GM12878 (cell line): ENCODE data around the gene TTYH1. TPM values are rescaled to one million over a fixed set of nuclear protein-coding genes. Genes with fewer than 3 reads are reported as not detected.

ENCODE experiments used
- ATAC-seq: fragments of 200-7000 bp; cut with Tn5 transposase; 3 replicates; pipeline ENCODE4 v1.9.1; 2020; ENCODE audit warnings: mild to moderate bottlenecking, moderate library complexity
- BruUV-seq: library from RNA; stranded (reverse); fragments of 400-500 nt; replicated peaks from 2 replicates; lab custom pipeline; 2021; lab: Mats Ljungman, UMichigan
- CTCF ChIA-PET: fragments of 300-600 bp; sonication (Branson Sonifier 250); formaldehyde crosslinking; extraction: SDS; loops from one replicate; lab custom pipeline; 2021; ENCODE audit warnings: inconsistent platforms; lab: Yijun Ruan, JAX
- POLR2A ChIA-PET: fragments of 350-600 bp; formaldehyde crosslinking; extraction: SDS; loops from one replicate; lab custom pipeline; 2021; ENCODE audit warnings: inconsistent platforms; lab: Charles Lee
- RAD21 ChIA-PET: fragments of 300-600 bp; sonication (Branson Sonifier 250); formaldehyde crosslinking; loops from one replicate; lab custom pipeline; 2023; ENCODE audit warnings: antibody characterized with exemption; ENCODE audit not compliant: unreplicated experiment; lab: Charles Lee
- SMC1A ChIA-PET: fragments of 300-600 bp; sonication (Branson Sonifier 250); formaldehyde crosslinking; loops from one replicate; lab custom pipeline; 2023; ENCODE audit not compliant: unreplicated experiment, uncharacterized antibody; lab: Charles Lee
- DNase-seq: peaks from one replicate; pipeline ENCODE4 v3.0.0-alpha.2; 2011; ENCODE audit warnings: low read depth, low spot score
- FAIRE-seq: peaks from 3 replicates; lab custom pipeline; 2011; peaks lifted over from hg19 to GRCh38; lab: Jason Lieb, UNC
- H2AFZ ChIP-seq: 2 replicates; pipeline ENCODE4 v1.6.0; 2011; ENCODE audit warnings: low read depth, low read length, control low read depth; ENCODE audit not compliant: control insufficient read depth
- H3K27ac ChIP-seq: 2 replicates; pipeline ENCODE4 v1.5.1; 2011; ENCODE audit warnings: control low read depth; ENCODE audit not compliant: control insufficient read depth, insufficient read depth
- H3K27me3 ChIP-seq, 2 experiments: replicated peaks in 1 of 2; 2 replicates each; pipeline versions ENCODE4 v1.6.0 to v1.6.1; 2011; ENCODE audit warnings: low read length in 1 of 2; ENCODE audit not compliant: control insufficient read depth in 2 of 2, insufficient read depth in 2 of 2
- H3K36me3 ChIP-seq, 2 experiments: 2 replicates each; pipeline ENCODE4 v1.5.1; 2011; ENCODE audit warnings: low read length in 1 of 2; ENCODE audit not compliant: control insufficient read depth in 2 of 2, insufficient read depth in 2 of 2
- H3K4me1 ChIP-seq: 2 replicates; pipeline ENCODE4 v1.6.1; 2011; ENCODE audit warnings: mild to moderate bottlenecking, low read length, moderate library complexity, mixed read lengths; ENCODE audit not compliant: control insufficient read depth, insufficient read depth
- H3K4me2 ChIP-seq: 2 replicates; pipeline ENCODE4 v1.6.0; 2011; ENCODE audit warnings: control low read depth; ENCODE audit not compliant: control insufficient read depth, insufficient read depth
- H3K4me3 ChIP-seq: fragments of 200-600 bp; sonication (generic); 2 replicates; pipeline ENCODE4 v1.5.1; 2016
- H3K79me2 ChIP-seq: 2 replicates; pipeline ENCODE4 v1.6.0; 2011; ENCODE audit warnings: low read length; ENCODE audit not compliant: control insufficient read depth, insufficient read depth
- H3K9ac ChIP-seq: 2 replicates; pipeline ENCODE4 v1.8.0; 2011; ENCODE audit warnings: low read length, control low read depth, mixed read lengths; ENCODE audit not compliant: control insufficient read depth, insufficient read depth
- H3K9me3 ChIP-seq: replicated peaks from 3 replicates; pipeline ENCODE4 v1.5.1; 2011; ENCODE audit warnings: mild to moderate bottlenecking, low read length; ENCODE audit not compliant: control insufficient read depth, insufficient read depth
- H4K20me1 ChIP-seq: 2 replicates; pipeline ENCODE4 v1.6.0; 2011; ENCODE audit not compliant: control insufficient read depth, insufficient read depth
- BACH1 ChIP-seq: fragments of 450-650 bp; IDR thresholded peaks from 2 replicates; pipeline ENCODE4 v1.6.1; 2017; ENCODE audit warnings: mild to moderate bottlenecking, borderline replicate concordance
- CTCF ChIP-seq, 3 experiments: IDR thresholded peaks in 2 of 3; conservative IDR thresholded peaks in 1 of 3; 2 replicates each; pipeline ENCODE4 v1.5.1; 2011; ENCODE audit warnings: low read depth in 3 of 3, low read length in 3 of 3, mild to moderate bottlenecking in 3 of 3, control low read depth in 2 of 3, moderate library complexity in 2 of 3, inconsistent platforms in 1 of 3, mixed read lengths in 1 of 3; ENCODE audit not compliant: control insufficient read depth in 2 of 3, insufficient read depth in 1 of 3; ENCODE audit errors: extremely low read depth in 1 of 3
- IRF3 ChIP-seq: fragments of 450-650 bp; IDR thresholded peaks from 2 replicates; pipeline ENCODE4 v1.6.1; 2014; ENCODE audit warnings: mild to moderate bottlenecking
- IRF4 ChIP-seq: IDR thresholded peaks from 2 replicates; pipeline ENCODE4 v1.6.1; 2011; ENCODE audit warnings: low read depth, low read length
- PKNOX1 ChIP-seq: fragments of 450-650 bp; IDR thresholded peaks from 2 replicates; pipeline ENCODE4 v1.6.1; 2016; ENCODE audit warnings: mild to moderate bottlenecking
- RAD21 ChIP-seq: IDR thresholded peaks from 2 replicates; pipeline ENCODE4 v1.6.1; 2011; ENCODE audit warnings: mild to moderate bottlenecking, low read depth, low read length, moderate library complexity; ENCODE audit not compliant: insufficient read depth
- SMARCA5 ChIP-seq: fragments of 450-650 bp; IDR thresholded peaks from 2 replicates; pipeline ENCODE4 v1.6.1; 2017; ENCODE audit warnings: mild to moderate bottlenecking
- SMC3 ChIP-seq: IDR thresholded peaks from 2 replicates; pipeline ENCODE4 v1.6.1; 2011; ENCODE audit warnings: low read length, improper control_type of control experiment, borderline replicate concordance
- SUPT20H ChIP-seq: IDR thresholded peaks from 2 replicates; pipeline ENCODE4 v1.6.1; 2011; ENCODE audit warnings: low read depth, mild to moderate bottlenecking, low read length, moderate library complexity, borderline replicate concordance; ENCODE audit not compliant: control insufficient read depth
- YY1 ChIP-seq: IDR thresholded peaks from 2 replicates; pipeline ENCODE4 v1.6.1; 2011; ENCODE audit warnings: low read depth, mild to moderate bottlenecking, low read length
- WGBS: methylation state at CpG from one replicate; pipeline ENCODE4 v1.1.6; 2016; ENCODE audit warnings: low lambda C conversion rate; ENCODE audit not compliant: insufficient replicate concordance, insufficient coverage; ENCODE audit errors: missing lambda C conversion rate; 5-methylcytosine and 5-hydroxymethylcytosine counted together
- in situ Hi-C: fragments of 300-500 bp; cut with MboI; formaldehyde crosslinking; loops from 9 replicates; pipeline ENCODE4 v1.14.3; 2018; ENCODE audit warnings: mixed read lengths
- intact Hi-C: fragments of 100-400 bp; cut with micrococcal nuclease; formaldehyde crosslinking; loops from one replicate; pipeline ENCODE4 v1.14.2; 2022; ENCODE audit not compliant: unreplicated experiment
- polyA plus RNA-seq, 11 experiments: library from polyadenylated mRNA; depleted of rRNA in 4 of 11; unstranded in 6 of 11; stranded (reverse) in 5 of 11; fragments of >200 nt; fragmentation: Nextera tagmentation in 4 of 11; fragmentation: Illumina TruSeq in 1 of 11; extraction: Ambion mirVana in 4 of 11; extraction: Trizol in 1 of 11; gene quantifications; 1 replicate in 1 of 11; 2 replicates in 10 of 11; pipeline versions ENCODE4 v1.2.1 to v1.2.3, GENCODE V29; 2011 to 2016; ENCODE audit warnings: inconsistent platforms in 2 of 11, missing spikeins in 2 of 11, low read depth in 1 of 11
- total RNA-seq, 4 experiments: library from RNA; depleted of rRNA in 3 of 4; stranded (reverse); fragments of >200 nt in 3 of 4; fragmentation: Illumina TruSeq in 1 of 4; extraction: Trizol in 1 of 4; gene quantifications; 2 replicates each; pipeline versions ENCODE4 v1.2.1 to v1.2.3, GENCODE V29; 2013 to 2021

The TTYH1 gene
- total and polyA plus RNA-seq, 10 of the 15 experiments (the other 5 are each of a cell fraction or from before 2014, with no cell fraction given), result 0.01 to 0.36 (median 0.09) TPM; not detected in 3

GRCh38 chr19:54478677-54479266 lies 63.5 kb downstream of the TTYH1 start:
- POLR2A ChIA-PET, result interaction anchor here (0.7 kb wide), 1 partner anchor 139 kb away, joined by 3 read pairs; no protein-coding TSS in a partner anchor

More at GRCh38 chr19:54478677-54479266, 63.5 kb downstream of the TTYH1 start:
- ChIA-PET SMC1A (interaction anchor here (0.7 to 7.3 kb wide), 10 partner anchors 20 to 204 kb away, joined by 3 to 118 read pairs (median 4); no protein-coding TSS in a partner anchor), CTCF (interaction anchor here (0.6 to 8.5 kb wide), 23 partner anchors 9 to 657 kb away, joined by 3 to 236 read pairs (median 4); partner anchors contain the start of genes LENG8, LENG9 and LILRB4), RAD21 (interaction anchor here (0.7 to 6.5 kb wide), 5 partner anchors 11 to 665 kb away, joined by 3 to 59 read pairs (median 4); no protein-coding TSS in a partner anchor)
- peak; percentile 67 for ATAC-seq
- peak; percentile 84 for FAIRE-seq
- 1% methylated on average over 10 of the region's 10 CpGs for WGBS
- H2AFZ ChIP-seq, result no peak overlapping the region
- H3K4me2 ChIP-seq, result no peak overlapping the region
- H3K79me2 ChIP-seq, result no peaks in the 10 kb centered on the region
- in situ Hi-C loops, result loop anchor here (5.0 to 10.0 kb wide), 3 partner anchors 174 to 446 kb away; no protein-coding TSS in a partner anchor
- H3K27ac ChIP-seq, result no peak overlapping the region
- TF ChIP-seq YY1, result 0 out of 2 replicates have a peak, but pooled peaks have one; percentile 37
- no peak for TF ChIP-seq IRF3
- peak; percentile 70 for TF ChIP-seq PKNOX1
- TF ChIP-seq SMARCA5, result 0 out of 2 replicates have a peak, but pooled peaks have one; percentile 28
- TF ChIP-seq SMC3, result peak; percentile 55; the same call in 1 of the 2 replicates
- peak; percentile 69 for TF ChIP-seq RAD21
- no peak for TF ChIP-seq SUPT20H
- no peak for TF ChIP-seq BACH1
- TF ChIP-seq CTCF (IDR thresholded peaks at IDR 0.05 in 2 of 3, conservative IDR thresholded peaks at IDR 0.05 in 1 of 3; ENCODE audit: control insufficient read depth in 2 of 3, extremely low read depth in 1 of 3, insufficient read depth in 1 of 3, low read depth in 3 of 3, low read length in 3 of 3), result peak; percentile 63 to 74 (median 67)
- TF ChIP-seq IRF4, result 0 out of 2 replicates have a peak, but pooled peaks have one; percentile 38
- TF ChIP-seq, all 136 proteins: peak for 7
- no TSS peak for BruUV-seq
- intact Hi-C loops, result loop anchor here (10.0 kb wide), 1 partner anchor 436 kb away; no protein-coding TSS in a partner anchor
- DNase-seq, result no peak
- H3K36me3 ChIP-seq, result no peaks in the 10 kb centered on the region
- H3K4me3 ChIP-seq, result no peak overlapping the region
- H4K20me1 ChIP-seq, result no peaks in the 10 kb centered on the region
- H3K27me3 ChIP-seq, result no peaks in the 10 kb centered on the region
- peaks cover 7% of the 10 kb centered on the region; the same call in 1 of the 2 replicates for H3K4me1 ChIP-seq
- no peak overlapping the region for H3K9ac ChIP-seq
- no peaks in the 10 kb centered on the region for H3K9me3 ChIP-seq
